ENCODE data around the gene TM7SF3.
"Not testable (repeated sequence)": the region's sequence is repeated elsewhere in the genome, so short reads cannot be mapped to it uniquely, and the experiment has no call there.

DNA sequence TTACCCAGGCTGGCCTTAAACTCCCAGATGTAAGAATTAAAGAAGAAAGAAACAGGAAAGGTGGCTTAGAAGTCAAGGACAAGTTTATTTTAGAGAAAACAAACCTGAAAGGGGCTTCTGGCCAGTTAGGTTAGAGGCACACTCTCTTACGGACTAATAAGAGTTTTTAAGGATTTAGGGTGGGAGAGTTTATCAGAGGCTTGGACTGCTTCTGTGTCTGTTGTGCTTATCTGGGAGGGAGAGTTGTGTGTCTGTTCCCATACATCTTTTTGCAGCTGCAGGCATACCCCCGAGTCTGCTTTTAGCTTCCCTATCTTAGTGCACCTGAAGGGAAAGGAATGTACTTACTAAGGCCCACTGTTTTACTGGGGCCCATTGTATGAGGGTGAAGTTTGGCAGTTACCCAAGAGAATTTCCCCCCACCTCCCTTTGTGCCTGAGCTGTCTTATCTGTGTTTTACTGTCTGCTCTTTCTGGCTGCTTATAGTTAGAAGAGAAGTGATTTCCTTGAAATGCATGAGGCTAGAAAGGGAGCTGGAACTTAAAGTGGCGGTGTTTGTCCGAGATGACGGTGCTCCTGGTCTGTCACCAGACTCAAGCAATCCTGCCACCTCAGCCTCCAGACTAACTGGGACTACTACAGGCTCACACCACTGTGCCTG is 3.1 kb upstream of the TM7SF3 start:
- TF ChIP-seq, protein P1, sequence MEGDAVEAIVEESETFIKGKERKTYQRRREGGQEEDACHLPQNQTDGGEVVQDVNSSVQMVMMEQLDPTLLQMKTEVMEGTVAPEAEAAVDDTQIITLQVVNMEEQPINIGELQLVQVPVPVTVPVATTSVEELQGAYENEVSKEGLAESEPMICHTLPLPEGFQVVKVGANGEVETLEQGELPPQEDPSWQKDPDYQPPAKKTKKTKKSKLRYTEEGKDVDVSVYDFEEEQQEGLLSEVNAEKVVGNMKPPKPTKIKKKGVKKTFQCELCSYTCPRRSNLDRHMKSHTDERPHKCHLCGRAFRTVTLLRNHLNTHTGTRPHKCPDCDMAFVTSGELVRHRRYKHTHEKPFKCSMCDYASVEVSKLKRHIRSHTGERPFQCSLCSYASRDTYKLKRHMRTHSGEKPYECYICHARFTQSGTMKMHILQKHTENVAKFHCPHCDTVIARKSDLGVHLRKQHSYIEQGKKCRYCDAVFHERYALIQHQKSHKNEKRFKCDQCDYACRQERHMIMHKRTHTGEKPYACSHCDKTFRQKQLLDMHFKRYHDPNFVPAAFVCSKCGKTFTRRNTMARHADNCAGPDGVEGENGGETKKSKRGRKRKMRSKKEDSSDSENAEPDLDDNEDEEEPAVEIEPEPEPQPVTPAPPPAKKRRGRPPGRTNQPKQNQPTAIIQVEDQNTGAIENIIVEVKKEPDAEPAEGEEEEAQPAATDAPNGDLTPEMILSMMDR (IDR thresholded peaks at IDR 0.05) = not testable (repeated sequence)
- TF ChIP-seq POLR2A (IDR thresholded peaks at IDR 0.05) = not testable (repeated sequence)
